IPS DF 6.9 (cell line): ENCODE measurements around the gene MIS12.
A peak's percentile ranks its signal among the peaks of the same experiment; 100 is the strongest.

Source experiments
- DNase-seq: peaks from one replicate; pipeline ENCODE4 v3.0.0-alpha.2; 2013; ENCODE audit warnings: low read depth, low spot score
- H3K27ac ChIP-seq: one replicate; pipeline ENCODE4 v1.5.1; 2013; ENCODE audit warnings: low read length, control low read depth
- H3K27me3 ChIP-seq: 2 replicates; pipeline ENCODE4 v1.6.1; 2013; ENCODE audit warnings: mild to moderate bottlenecking, low read length; ENCODE audit not compliant: control insufficient read depth, insufficient read depth
- H3K36me3 ChIP-seq: 2 replicates; pipeline ENCODE4 v1.6.1; 2013; ENCODE audit warnings: low read length; ENCODE audit not compliant: control insufficient read depth, insufficient read depth
- H3K4me1 ChIP-seq: 2 replicates; pipeline ENCODE4 v1.6.1; 2013; ENCODE audit warnings: low read length; ENCODE audit not compliant: control insufficient read depth, insufficient read depth
- H3K4me3 ChIP-seq: 2 replicates; pipeline ENCODE4 v1.5.1; 2013; ENCODE audit warnings: mild to moderate bottlenecking, low read length
- H3K9me3 ChIP-seq: 2 replicates; pipeline ENCODE4 v1.6.1; 2013; ENCODE audit warnings: low read length, inconsistent platforms; ENCODE audit not compliant: control insufficient read depth, insufficient read depth
- WGBS: extraction: QIAGEN DNeasy Blood & Tissue Kit; methylation state at CpG from one replicate; pipeline ENCODE4 v1.1.7; 2013; ENCODE audit warnings: mixed read lengths, missing lambda C conversion rate; ENCODE audit not compliant: insufficient read length, insufficient coverage; 5-methylcytosine and 5-hydroxymethylcytosine counted together

MIS12 gene

GRCh38 chr17:5499476-5500231 is 13.3 kb downstream of the MIS12 start:
- H3K27ac ChIP-seq = no peak overlapping the region
- no peaks in the 10 kb centered on the region for H3K36me3 ChIP-seq
- no peaks in the 10 kb centered on the region for H3K9me3 ChIP-seq
- no CpG with 5 or more reads among the region's 44 CpGs for WGBS
- peaks cover 3% of the 10 kb centered on the region; the same call in 1 of the 2 replicates for H3K27me3 ChIP-seq
- no peaks in the 10 kb centered on the region for H3K4me1 ChIP-seq
- peak overlapping the region; percentile 56; the same call in 1 of the 2 replicates for H3K4me3 ChIP-seq
- DNase-seq = no peak

- no CpG with 5 or more reads among the region's 18 CpGs for WGBS
- H3K4me3 ChIP-seq = peak overlapping the region; percentile 56; the same call in 1 of the 2 replicates
Measured at GRCh38 chr17:5500247-5500588, 13.9 kb downstream of the MIS12 start.

GRCh38 chr17:5500589-5501391 is 14.4 kb downstream of the MIS12 start:
- peaks cover 3% of the 10 kb centered on the region; the same call in 1 of the 2 replicates for H3K27me3 ChIP-seq
- H3K36me3 ChIP-seq = no peaks in the 10 kb centered on the region
- no peaks in the 10 kb centered on the region for H3K9me3 ChIP-seq
- WGBS = no CpG with 5 or more reads among the region's 67 CpGs
- H3K27ac ChIP-seq = no peak overlapping the region
- no peaks in the 10 kb centered on the region for H3K4me1 ChIP-seq
- DNase-seq = peak; percentile 78
- peak overlapping the region; percentile 56; the same call in 1 of the 2 replicates for H3K4me3 ChIP-seq

More at GRCh38 chr17:5500247-5500588, 13.9 kb downstream of the MIS12 start:
- peaks cover 3% of the 10 kb centered on the region; the same call in 1 of the 2 replicates for H3K27me3 ChIP-seq
- H3K4me1 ChIP-seq = no peaks in the 10 kb centered on the region
- no peaks in the 10 kb centered on the region for H3K9me3 ChIP-seq
- no peak overlapping the region for H3K27ac ChIP-seq
- H3K36me3 ChIP-seq = no peaks in the 10 kb centered on the region
- DNase-seq = no peak

- H3K27ac ChIP-seq = no peak overlapping the region
- no peaks in the 10 kb centered on the region for H3K9me3 ChIP-seq
- DNase-seq = no peak
- H3K4me1 ChIP-seq = no peaks in the 10 kb centered on the region
- no peaks in the 10 kb centered on the region for H3K36me3 ChIP-seq
- no peak overlapping the region; the same call in 1 of the 2 replicates for H3K4me3 ChIP-seq
- no CpG with 5 or more reads among the region's 8 CpGs for WGBS
- peaks cover 3% of the 10 kb centered on the region; the same call in 1 of the 2 replicates for H3K27me3 ChIP-seq
Measured at GRCh38 chr17:5501685-5502084, 15.3 kb downstream of the MIS12 start.

- Histone ChIP-seq H3K36me3 (no peaks in the 10 kb centered on the region), H3K4me3 (no peak overlapping the region), H3K27ac (no peak overlapping the region), H3K4me1 (no peaks in the 10 kb centered on the region), H3K27me3 (peaks cover 3% of the 10 kb centered on the region; the same call in 1 of the 2 replicates), H3K9me3 (no peaks in the 10 kb centered on the region)
- 100% methylated on average over 2 of the region's 4 CpGs for WGBS
- DNase-seq = no peak
Measured at GRCh38 chr17:5502552-5502951, 16.2 kb downstream of the MIS12 start.

- Histone ChIP-seq H3K4me1 (no peaks in the 10 kb centered on the region), H3K27me3 (no peaks in the 10 kb centered on the region), H3K27ac (no peak overlapping the region), H3K9me3 (no peaks in the 10 kb centered on the region), H3K36me3 (no peaks in the 10 kb centered on the region), H3K4me3 (no peak overlapping the region)
- DNase-seq = no peak
- no CpG with 5 or more reads among the region's 5 CpGs for WGBS
Measured at GRCh38 chr17:5506307-5506706, 19.9 kb downstream of the MIS12 start.

- Histone ChIP-seq H3K27me3 (no peaks in the 10 kb centered on the region), H3K9me3 (no peaks in the 10 kb centered on the region), H3K4me1 (no peaks in the 10 kb centered on the region), H3K36me3 (no peaks in the 10 kb centered on the region), H3K4me3 (no peak overlapping the region), H3K27ac (no peak overlapping the region)
- DNase-seq = no peak
- WGBS = no CpG with 5 or more reads among the region's 4 CpGs
Measured at GRCh38 chr17:5508810-5509209, 22.4 kb downstream of the MIS12 start.

- no peak for DNase-seq
- H3K27me3 ChIP-seq = no peaks in the 10 kb centered on the region
- no peaks in the 10 kb centered on the region for H3K4me1 ChIP-seq
- H3K4me3 ChIP-seq = no peak overlapping the region
- WGBS = no CpG with 5 or more reads among the region's 8 CpGs
- H3K9me3 ChIP-seq = no peaks in the 10 kb centered on the region
- no peaks in the 10 kb centered on the region for H3K36me3 ChIP-seq
- H3K27ac ChIP-seq = no peak overlapping the region
Measured at GRCh38 chr17:5509482-5509881, 23.1 kb downstream of the MIS12 start.

GRCh38 chr17:5510771-5511170 is 24.4 kb downstream of the MIS12 start:
- Histone ChIP-seq H3K27ac (no peak overlapping the region), H3K27me3 (no peaks in the 10 kb centered on the region)
- no CpG with 5 or more reads among the region's 8 CpGs for WGBS

GRCh38 chr17:5511401-5512225 is 25.2 kb downstream of the MIS12 start:
- WGBS = no CpG with 5 or more reads among the region's 17 CpGs
- Histone ChIP-seq H3K4me3 (no peak overlapping the region), H3K9me3 (no peaks in the 10 kb centered on the region), H3K36me3 (no peaks in the 10 kb centered on the region), H3K27ac (no peak overlapping the region), H3K27me3 (no peaks in the 10 kb centered on the region), H3K4me1 (no peaks in the 10 kb centered on the region)
- DNase-seq = no peak

More at GRCh38 chr17:5510771-5511170, 24.4 kb downstream of the MIS12 start:
- no peaks in the 10 kb centered on the region for H3K9me3 ChIP-seq
- DNase-seq = no peak
- no peaks in the 10 kb centered on the region for H3K4me1 ChIP-seq
- H3K4me3 ChIP-seq = no peak overlapping the region
- H3K36me3 ChIP-seq = no peaks in the 10 kb centered on the region
